Lung (tissue), 12 donors: Measurements from ENCODE around the gene WDPCP. TPM values are rescaled to one million over a fixed set of nuclear protein-coding genes. Genes with fewer than 3 reads are reported as not detected.

Source experiments
- ATAC-seq: fragments of 200-7000 bp; cut with Tn5 transposase; one replicate; pipeline ENCODE4 v1.9.1; 2020; ENCODE audit warnings: moderate number of reproducible peaks; ENCODE audit not compliant: insufficient read depth, low FRiP score
- DNase-seq, 3 donors: peaks; one replicate each; pipeline ENCODE4 v3.0.0-alpha.2; 2013 to 2017
- H3K27ac ChIP-seq, 2 donors: one replicate each; pipeline ENCODE4 v1.5.1; 2013; ENCODE audit warnings: mild to moderate bottlenecking in 2 of 2, moderate library complexity in 2 of 2, control low read depth in 1 of 2, inconsistent platforms in 1 of 2, low read depth in 1 of 2, low read length in 1 of 2
- H3K27me3 ChIP-seq, 3 donors: one replicate each; pipeline ENCODE4 v1.5.1; 2013; ENCODE audit warnings: low read length in 2 of 3; ENCODE audit not compliant: control insufficient read depth in 3 of 3, insufficient read depth in 3 of 3
- H3K36me3 ChIP-seq, 4 donors: one replicate each; pipeline ENCODE4 v1.5.1; 2013; ENCODE audit warnings: low read length in 4 of 4, mild to moderate bottlenecking in 1 of 4, moderate library complexity in 1 of 4; ENCODE audit not compliant: control insufficient read depth in 4 of 4, insufficient read depth in 4 of 4
- H3K4me1 ChIP-seq, 5 donors: one replicate each; pipeline ENCODE4 v1.5.1; 2013; ENCODE audit warnings: low read length in 5 of 5, mild to moderate bottlenecking in 2 of 5, moderate library complexity in 1 of 5; ENCODE audit not compliant: control insufficient read depth in 5 of 5, insufficient read depth in 5 of 5
- H3K4me3 ChIP-seq: one replicate; pipeline ENCODE4 v1.5.1; 2013; ENCODE audit warnings: mild to moderate bottlenecking, control low read depth, moderate library complexity
- H3K9ac ChIP-seq, 2 donors: one replicate each; pipeline ENCODE4 v1.5.1; 2013; ENCODE audit warnings: low read length in 2 of 2, control low read depth in 1 of 2; ENCODE audit not compliant: insufficient read depth in 1 of 2
- H3K9me3 ChIP-seq, 4 donors: one replicate each; pipeline ENCODE4 v1.5.1; 2013; ENCODE audit warnings: low read length in 3 of 4, mild to moderate bottlenecking in 1 of 4, moderate library complexity in 1 of 4; ENCODE audit not compliant: control insufficient read depth in 4 of 4, insufficient read depth in 3 of 4
- WGBS, 2 donors: extraction: QIAGEN DNeasy Blood & Tissue Kit; methylation state at CpG; one replicate each; pipeline ENCODE4 v1.1.7; 2013; 5-methylcytosine and 5-hydroxymethylcytosine counted together
- polyA plus RNA-seq, 2 donors: library from polyadenylated mRNA; stranded (reverse); fragments of 200-250 nt; gene quantifications; one replicate each; pipeline ENCODE4 v1.2.1, GENCODE V29; 2013
- total RNA-seq, 2 donors: library from RNA; depleted of rRNA in 1 of 2; stranded (reverse); fragments of >200 nt in 1 of 2; gene quantifications; one replicate each; pipeline ENCODE4 v1.2.1, GENCODE V29; 2014 to 2021
- TF ChIP-seq, protein P1 (sequence below): IDR thresholded peaks from 2 replicates; pipeline ENCODE4 v1.5.1; 2012; ENCODE audit warnings: mild to moderate bottlenecking; ENCODE audit errors: control extremely low read depth, extremely low read depth
- donor health status: control.
- donor health status: control.
- donor health status: Bipolar disorder and iron deficiency.
- donor health status: healthy.
- donor health status: DM: yes; HTN: yes; CAD: no.

The WDPCP gene
- total and polyA plus RNA-seq, 4 donors: 2.3 to 40.7 (median 8.6) TPM

DNA sequence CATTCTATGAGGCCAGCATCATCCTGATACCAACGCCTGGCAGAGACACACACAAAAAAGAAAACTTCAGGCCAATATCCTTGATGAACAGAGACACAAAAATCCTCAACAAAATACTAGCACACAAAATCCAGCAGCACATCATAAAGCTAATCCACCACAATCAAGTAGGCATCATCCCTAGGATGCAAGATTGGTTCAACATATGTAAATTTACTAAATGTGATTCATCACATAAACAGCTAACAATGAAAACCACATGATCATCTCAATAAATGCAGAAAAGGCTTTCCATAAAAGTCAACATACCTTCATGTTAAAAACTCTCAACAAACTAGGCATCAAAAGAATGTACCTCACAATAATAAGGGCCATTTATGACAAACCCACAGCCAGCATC is 65.3 kb downstream of the WDPCP start:
- no peak overlapping the region for H3K27ac ChIP-seq
- H3K36me3 ChIP-seq: no peaks in the 10 kb centered on the region
- no peak overlapping the region for H3K9ac ChIP-seq
- ATAC-seq (no peak), DNase-seq (no peak)
- WGBS, 2 donors: 91 to 97% methylated on average over 1 of the region's 1 CpG
- H3K4me3 ChIP-seq: no peak overlapping the region
- H3K4me1 ChIP-seq: peaks cover 0 to 7% (median 0%) of the 10 kb centered on the region in 5 donors
- H3K9me3 ChIP-seq: peaks cover 2 to 17% (median 7%) of the 10 kb centered on the region in 4 donors
- TF ChIP-seq, protein P1, sequence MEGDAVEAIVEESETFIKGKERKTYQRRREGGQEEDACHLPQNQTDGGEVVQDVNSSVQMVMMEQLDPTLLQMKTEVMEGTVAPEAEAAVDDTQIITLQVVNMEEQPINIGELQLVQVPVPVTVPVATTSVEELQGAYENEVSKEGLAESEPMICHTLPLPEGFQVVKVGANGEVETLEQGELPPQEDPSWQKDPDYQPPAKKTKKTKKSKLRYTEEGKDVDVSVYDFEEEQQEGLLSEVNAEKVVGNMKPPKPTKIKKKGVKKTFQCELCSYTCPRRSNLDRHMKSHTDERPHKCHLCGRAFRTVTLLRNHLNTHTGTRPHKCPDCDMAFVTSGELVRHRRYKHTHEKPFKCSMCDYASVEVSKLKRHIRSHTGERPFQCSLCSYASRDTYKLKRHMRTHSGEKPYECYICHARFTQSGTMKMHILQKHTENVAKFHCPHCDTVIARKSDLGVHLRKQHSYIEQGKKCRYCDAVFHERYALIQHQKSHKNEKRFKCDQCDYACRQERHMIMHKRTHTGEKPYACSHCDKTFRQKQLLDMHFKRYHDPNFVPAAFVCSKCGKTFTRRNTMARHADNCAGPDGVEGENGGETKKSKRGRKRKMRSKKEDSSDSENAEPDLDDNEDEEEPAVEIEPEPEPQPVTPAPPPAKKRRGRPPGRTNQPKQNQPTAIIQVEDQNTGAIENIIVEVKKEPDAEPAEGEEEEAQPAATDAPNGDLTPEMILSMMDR: no peak
- H3K27me3 ChIP-seq: no peaks in the 10 kb centered on the region

DNA sequence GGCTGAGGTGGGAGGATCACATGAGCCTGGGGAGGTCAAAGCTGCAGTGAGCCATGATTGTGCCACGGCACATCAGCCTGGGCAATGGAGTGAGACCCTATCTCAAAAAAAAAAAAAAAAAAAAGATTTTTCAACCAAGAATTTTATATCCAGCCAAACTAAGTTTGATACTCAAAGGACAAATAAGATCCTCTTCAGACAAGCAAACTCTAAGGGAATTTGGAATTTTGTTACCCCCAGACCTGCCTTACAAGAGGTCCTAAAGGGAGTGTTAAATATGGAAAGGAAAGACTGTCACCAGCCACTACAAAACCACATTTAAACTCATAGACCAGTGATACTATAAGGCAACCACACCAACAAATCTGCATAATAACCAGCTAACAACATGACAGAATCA is 67.5 kb downstream of the WDPCP start:
- Histone ChIP-seq H3K27ac (no peak overlapping the region), H3K27me3 (no peaks in the 10 kb centered on the region), H3K9me3 (peaks cover 2 to 17% (median 7%) of the 10 kb centered on the region in 4 donors), H3K4me3 (no peak overlapping the region), H3K9ac (no peak overlapping the region), H3K36me3 (no peaks in the 10 kb centered on the region), H3K4me1 (peaks cover 0 to 7% (median 0%) of the 10 kb centered on the region in 5 donors)
- TF ChIP-seq, protein P1: no peak
- ATAC-seq: no peak
- no peak for DNase-seq
- WGBS, 2 donors: 88 to 100% methylated on average over 1 of the region's 1 CpG

DNA sequence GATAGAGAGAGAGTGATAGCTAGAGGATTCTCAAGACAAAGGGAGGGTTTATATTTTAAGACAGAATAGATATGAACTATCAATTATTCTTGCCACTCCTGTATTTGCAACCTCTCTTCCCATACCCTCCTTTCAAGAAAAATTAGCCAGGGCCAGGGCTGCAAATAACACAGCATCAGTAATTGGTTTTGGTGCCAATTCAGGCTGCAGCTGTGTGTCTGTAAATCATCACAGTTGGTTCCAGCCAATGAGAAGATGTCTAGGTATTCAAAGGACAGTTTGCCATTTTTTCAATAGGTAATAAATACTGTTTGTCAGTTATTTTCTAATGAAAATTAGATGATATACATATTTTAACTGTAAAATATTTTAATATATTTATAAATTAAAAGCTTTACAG is 73.5 kb downstream of the WDPCP start:
- ATAC-seq (no peak), DNase-seq (no peak)
- Histone ChIP-seq H3K9me3 (peaks cover 0 to 5% (median 0%) of the 10 kb centered on the region in 4 donors), H3K36me3 (no peaks in the 10 kb centered on the region), H3K27me3 (no peaks in the 10 kb centered on the region), H3K4me3 (no peak overlapping the region), H3K27ac (no peak overlapping the region), H3K9ac (no peak overlapping the region), H3K4me1 (peaks cover 0 to 8% (median 0%) of the 10 kb centered on the region in 5 donors)
- TF ChIP-seq, protein P1: no peak

DNA sequence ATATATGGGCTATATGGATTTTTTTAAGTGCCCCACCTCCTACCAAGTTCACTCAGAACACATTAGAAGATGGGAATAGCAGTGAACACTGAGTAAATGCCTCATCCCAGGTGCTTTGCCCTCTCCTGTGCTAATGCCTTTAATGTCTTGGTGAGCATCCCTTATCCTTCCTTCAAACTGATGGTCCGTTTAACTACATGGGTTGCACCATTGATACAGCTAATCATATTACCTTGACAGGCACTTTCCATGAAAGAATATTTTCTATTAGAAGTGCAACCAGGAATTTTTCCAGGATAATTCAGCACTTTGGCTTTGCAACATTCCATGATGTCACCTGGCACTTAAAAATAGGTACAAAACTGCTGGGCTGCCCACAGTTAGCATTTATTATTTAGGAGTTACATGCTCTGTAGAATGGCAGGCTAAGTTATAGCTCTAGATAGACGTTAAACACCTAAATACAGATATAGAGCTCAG is 74.0 kb downstream of the WDPCP start:
- H3K36me3 ChIP-seq: no peaks in the 10 kb centered on the region
- 87 to 95% methylated on average over 2 of the region's 2 CpGs for WGBS, 2 donors
- H3K4me3 ChIP-seq: no peak overlapping the region
- peaks cover 0 to 3% (median 0%) of the 10 kb centered on the region in 4 donors for H3K9me3 ChIP-seq
- TF ChIP-seq, protein P1: no peak
- H3K4me1 ChIP-seq: peaks cover 0 to 8% (median 0%) of the 10 kb centered on the region in 5 donors
- no peak overlapping the region for H3K27ac ChIP-seq
- no peak overlapping the region for H3K9ac ChIP-seq
- no peak for DNase-seq
- H3K27me3 ChIP-seq: no peaks in the 10 kb centered on the region
- ATAC-seq: no peak
